H1 (cell line): ENCODE results near the gene ZBED6. TPM values are rescaled to one million over a fixed set of nuclear protein-coding genes. Genes with fewer than 3 reads are reported as not detected.

Experiments
- CTCF ChIA-PET: fragments of 300-600 bp; sonication (Branson Sonifier 250); formaldehyde crosslinking; loops from one replicate; lab custom pipeline; 2021; ENCODE audit not compliant: partially characterized antibody; lab: Charles Lee
- POLR2A ChIA-PET: fragments of 300-600 bp; sonication (Branson Sonifier 250); formaldehyde crosslinking; loops from one replicate; lab custom pipeline; 2021; ENCODE audit warnings: inconsistent platforms; ENCODE audit not compliant: partially characterized antibody; lab: Charles Lee
- DNase-seq, 2 experiments: peaks; one replicate each; pipeline versions ENCODE4 v3.0.0 to v3.0.0-alpha.2; 2010 to 2022; ENCODE audit warnings: low spot score in 2 of 2, low read depth in 1 of 2, mixed read lengths in 1 of 2
- FAIRE-seq: peaks from 2 replicates; lab custom pipeline; 2011; peaks lifted over from hg19 to GRCh38; lab: Jason Lieb, UNC
- H2AFZ ChIP-seq: 2 replicates; pipeline ENCODE4 v1.8.1; 2012; ENCODE audit warnings: low read length, inconsistent platforms
- H2AK5ac ChIP-seq: 2 replicates; pipeline ENCODE4 v1.6.1; 2013; ENCODE audit warnings: low read depth, low read length
- H2BK120ac ChIP-seq: replicated peaks from 2 replicates; pipeline ENCODE3; 2013; ENCODE audit warnings: low read depth, low read length, inconsistent platforms
- H2BK12ac ChIP-seq: 2 replicates; pipeline ENCODE4 v1.6.1; 2013; ENCODE audit warnings: low read depth, low read length
- H2BK15ac ChIP-seq: 2 replicates; pipeline ENCODE4 v1.6.1; 2013; ENCODE audit warnings: low read length
- H2BK20ac ChIP-seq: 2 replicates; pipeline ENCODE4 v1.6.1; 2013; ENCODE audit warnings: low read length
- H2BK5ac ChIP-seq: 2 replicates; pipeline ENCODE4 v1.6.1; 2013; ENCODE audit warnings: low read depth, low read length
- H3K14ac ChIP-seq: 2 replicates; pipeline ENCODE4 v1.6.1; 2013; ENCODE audit warnings: inconsistent platforms; ENCODE audit not compliant: insufficient read length
- H3K18ac ChIP-seq: 2 replicates; pipeline ENCODE4 v1.6.1; 2013; ENCODE audit warnings: low read length; ENCODE audit errors: extremely low read depth
- H3K23ac ChIP-seq: 2 replicates; pipeline ENCODE4 v1.6.1; 2013; ENCODE audit warnings: inconsistent platforms; ENCODE audit not compliant: insufficient read length
- H3K23me2 ChIP-seq: 2 replicates; pipeline ENCODE4 v1.6.1; 2013; ENCODE audit warnings: low read depth, low read length
- H3K27ac ChIP-seq: 2 replicates; pipeline ENCODE4 v1.6.1; 2011; ENCODE audit warnings: low read depth, low read length, inconsistent platforms
- H3K27me3 ChIP-seq, 4 experiments: replicated peaks in 1 of 4; 1 replicate in 1 of 4; 2 replicates in 3 of 4; pipeline versions ENCODE4 v1.6.1 to v1.8.1; 2011 to 2013; ENCODE audit warnings: low read length in 3 of 4, mild to moderate bottlenecking in 3 of 4, inconsistent platforms in 2 of 4, mixed read lengths in 2 of 4, moderate library complexity in 1 of 4; ENCODE audit not compliant: control insufficient read depth in 3 of 4, insufficient read depth in 3 of 4; ENCODE audit errors: extremely low read depth in 1 of 4
- H3K36me3 ChIP-seq, 4 experiments: 2 replicates each; pipeline versions ENCODE4 v1.6.1 to v1.8.1; 2011 to 2013; ENCODE audit warnings: mild to moderate bottlenecking in 4 of 4, low read length in 3 of 4, moderate library complexity in 2 of 4, control low read depth in 1 of 4, inconsistent platforms in 1 of 4; ENCODE audit not compliant: insufficient read depth in 4 of 4, control insufficient read depth in 2 of 4
- H3K4ac ChIP-seq: replicated peaks from 2 replicates; pipeline ENCODE3; 2013; ENCODE audit warnings: low read length, low read depth, mixed read lengths, inconsistent platforms; ENCODE audit not compliant: insufficient read length
- H3K4me1 ChIP-seq, 4 experiments: replicated peaks in 1 of 4; 1 replicate in 1 of 4; 2 replicates in 3 of 4; pipeline versions ENCODE4 v1.6.1 to v1.8.1; 2011 to 2013; ENCODE audit warnings: low read length in 3 of 4, inconsistent platforms in 2 of 4, mixed read lengths in 1 of 4; ENCODE audit not compliant: insufficient read depth in 4 of 4, control insufficient read depth in 3 of 4
- H3K4me2 ChIP-seq, 2 experiments: 2 replicates each; pipeline versions ENCODE4 v1.6.1 to v1.8.1; 2011 to 2013; ENCODE audit warnings: low read depth in 2 of 2, low read length in 2 of 2, control low read depth in 1 of 2, inconsistent platforms in 1 of 2, mild to moderate bottlenecking in 1 of 2; ENCODE audit not compliant: insufficient read depth in 1 of 2
- H3K4me3 ChIP-seq, 4 experiments: fragments of 200-600, 300-600 bp in 1 of 4; sonication (generic), shearing (Covaris generic), sonication (Bioruptor Twin) in 1 of 4; 2 replicates each; pipeline versions ENCODE4 v1.5.1 to v1.8.1; 2011 to 2016; ENCODE audit warnings: low read length in 4 of 4, low read depth in 3 of 4, control low read depth in 2 of 4, inconsistent platforms in 2 of 4, mild to moderate bottlenecking in 2 of 4, mixed read lengths in 1 of 4, moderate library complexity in 1 of 4; ENCODE audit not compliant: insufficient read depth in 2 of 4; ENCODE audit errors: extremely low read depth in 1 of 4
- H3K56ac ChIP-seq: replicated peaks from 2 replicates; pipeline ENCODE3; 2013; ENCODE audit warnings: low read depth, mild to moderate bottlenecking, mixed read lengths, low read length, inconsistent platforms; ENCODE audit not compliant: insufficient read length
- H3K79me1 ChIP-seq: 2 replicates; pipeline ENCODE4 v1.6.1; 2013; ENCODE audit warnings: low read depth, low read length, control low read depth
- H3K79me2 ChIP-seq, 2 experiments: 2 replicates each; pipeline versions ENCODE4 v1.6.1 to v1.8.1; 2012 to 2013; ENCODE audit warnings: low read length in 2 of 2, mild to moderate bottlenecking in 2 of 2, inconsistent platforms in 1 of 2; ENCODE audit not compliant: insufficient read depth in 2 of 2, control insufficient read depth in 1 of 2
- H3K9ac ChIP-seq, 4 experiments: replicated peaks in 1 of 4; 1 replicate in 1 of 4; 2 replicates in 3 of 4; pipeline versions ENCODE4 v1.6.1 to v1.8.1; 2011 to 2013; ENCODE audit warnings: low read depth in 3 of 4, low read length in 3 of 4, control low read depth in 2 of 4, mild to moderate bottlenecking in 2 of 4, moderate library complexity in 2 of 4, inconsistent platforms in 1 of 4; ENCODE audit errors: extremely low read depth in 1 of 4
- H3K9me3 ChIP-seq, 2 experiments: 2 replicates each; pipeline versions ENCODE4 v1.6.1 to v1.8.1; 2012 to 2013; ENCODE audit warnings: mild to moderate bottlenecking in 2 of 2, moderate library complexity in 2 of 2, control low read depth in 1 of 2, inconsistent platforms in 1 of 2, low read depth in 1 of 2, low read length in 1 of 2, mixed read lengths in 1 of 2; ENCODE audit not compliant: insufficient read depth in 2 of 2
- H4K20me1 ChIP-seq, 2 experiments: replicated peaks in 1 of 2; 2 replicates each; pipeline versions ENCODE3 to v1.8.1; 2011 to 2013; ENCODE audit warnings: inconsistent platforms in 2 of 2, low read length in 2 of 2, mild to moderate bottlenecking in 1 of 2; ENCODE audit not compliant: insufficient read depth in 2 of 2, control insufficient read depth in 1 of 2
- H4K5ac ChIP-seq: 2 replicates; pipeline ENCODE4 v1.6.1; 2013; ENCODE audit warnings: low read length, low read depth, mixed read lengths, inconsistent platforms; ENCODE audit not compliant: insufficient read length
- H4K8ac ChIP-seq: 2 replicates; pipeline ENCODE4 v1.8.0; 2013; ENCODE audit warnings: mild to moderate bottlenecking, moderate library complexity, low read length, inconsistent platforms; ENCODE audit not compliant: insufficient read depth; ENCODE audit errors: extremely low read depth
- H4K91ac ChIP-seq: replicated peaks from 2 replicates; pipeline ENCODE3; 2013; ENCODE audit warnings: low read length, mixed read lengths, inconsistent platforms; ENCODE audit not compliant: insufficient read length
- NRF1 ChIP-seq: IDR thresholded peaks from 2 replicates; pipeline ENCODE4 v1.6.1; 2011; ENCODE audit warnings: mild to moderate bottlenecking, low read depth, low read length, improper control_type of control experiment
- RBBP5 ChIP-seq: IDR thresholded peaks from 2 replicates; pipeline ENCODE4 v1.7.1; 2012; ENCODE audit warnings: low read depth, mild to moderate bottlenecking, inconsistent platforms, low read length, moderate library complexity, borderline replicate concordance
- WGBS, 2 experiments: shearing (Covaris generic) in 1 of 2; methylation state at CpG; one replicate each; pipeline versions ENCODE4 v1.1.6 to v1.1.7; 2013 to 2015; ENCODE audit warnings: low lambda C conversion rate in 2 of 2, mixed read lengths in 2 of 2, inconsistent platforms in 1 of 2, low coverage in 1 of 2, missing lambda C conversion rate in 1 of 2; ENCODE audit not compliant: insufficient replicate concordance in 2 of 2, insufficient coverage in 1 of 2, insufficient read length in 1 of 2; ENCODE audit errors: extremely low coverage in 1 of 2, missing lambda C conversion rate in 1 of 2; 5-methylcytosine and 5-hydroxymethylcytosine counted together
- polyA plus RNA-seq, 7 experiments: library from polyadenylated mRNA; depleted of rRNA in 3 of 7; stranded (reverse) in 5 of 7; unstranded in 2 of 7; fragments of >200 nt in 5 of 7; fragments of 200-250 nt in 2 of 7; gene quantifications; 1 replicate in 5 of 7; 2 replicates in 1 of 7; 4 replicates in 1 of 7; pipeline versions ENCODE4 v1.2.1 to v1.2.3, GENCODE V29; 2011 to 2013; ENCODE audit warnings: missing spikeins in 2 of 7, mixed read lengths in 2 of 7
- total RNA-seq: library from RNA; stranded (reverse); fragmentation: NEBNext Ultra II Directional; extraction: Animal tissue kit (Norgen Biotek cat#: 25700); gene quantifications from 2 replicates; pipeline ENCODE4 v1.2.1, GENCODE V29; 2021

Gene ZBED6
- total and polyA plus RNA-seq, 2 of the 8 experiments (the other 6 are each of a cell fraction or from before 2014, with no cell fraction given): 1.4 to 25.9 TPM

GRCh38 chr1:203794764-203795440 is 521 bp upstream of the ZBED6 start:
- Histone ChIP-seq H2BK12ac (no peak overlapping the region), H4K5ac (no peak overlapping the region), H3K23me2 (no peaks in the 10 kb centered on the region), H3K4ac (no peak overlapping the region), H2BK120ac (no peak overlapping the region), H3K9me3 (peaks cover 4 to 10% of the 10 kb centered on the region in 2 experiments; a peak in 2 of 4 replicates), H4K91ac (no peak overlapping the region), H3K9ac (no peak overlapping the region), H3K27ac (peak overlapping the region; percentile 91; the same call in 1 of the 2 replicates), H3K4me1 (peaks cover under 1 to 9% (median 2%) of the 10 kb centered on the region in 4 experiments; a peak in 4 of 7 replicates), H3K56ac (no peak overlapping the region), H3K14ac (no peak overlapping the region), H2AK5ac (no peak overlapping the region), H2AFZ (no peak overlapping the region), H3K79me2 (peaks cover 30 to 37% of the 10 kb centered on the region in 2 experiments), H2BK15ac (no peak overlapping the region), H3K23ac (no peak overlapping the region), H3K18ac (no peak overlapping the region), H3K4me2 (peak overlapping the region; percentile 15 to 52; a peak in 3 of 4 replicates), H3K27me3 (no peaks in the 10 kb centered on the region), H3K36me3 (peaks cover 0 to 26% (median 13%) of the 10 kb centered on the region in 4 experiments; a peak in 4 of 8 replicates), H3K4me3 (peak overlapping the region in 3 of 4 experiments; percentile 86 to 92 (median 86); a peak in 3 of 8 replicates), H3K79me1 (peaks cover 6% of the 10 kb centered on the region), H2BK20ac (no peak overlapping the region), H4K8ac (no peak overlapping the region; the same call in 1 of the 2 replicates), H4K20me1 (peaks cover 0 to 6% of the 10 kb centered on the region in 2 experiments), H2BK5ac (no peak overlapping the region)
- no peak for DNase-seq
- 71% methylated on average over 19 of the region's 19 CpGs; no CpG with 5 or more reads in 1 of the 2 experiments for WGBS, 2 experiments
- ChIA-PET CTCF (no interaction called here), POLR2A (interaction anchor here (0.6 to 1.5 kb wide), 10 partner anchors 8 to 671 kb away, joined by 3 to 8 read pairs (median 3); no protein-coding TSS in a partner anchor)
- FAIRE-seq: no peak
- peak; percentile 19; the same call in 1 of the 2 replicates for TF ChIP-seq RBBP5
- TF ChIP-seq NRF1: no peak
